GM18520 (cell line): ENCODE measurements around the gene TUBE1.
"Not testable (repeated sequence)": the region's sequence is repeated elsewhere in the genome, so short reads cannot be mapped to it uniquely, and the experiment has no call there.

ENCODE experiments used
- ATAC-seq: cut with Tn5 transposase; IDR thresholded peaks from one replicate; pipeline ENCODE4 v1.9.1; 2021; ENCODE audit not compliant: unreplicated experiment

Gene TUBE1, protein sequence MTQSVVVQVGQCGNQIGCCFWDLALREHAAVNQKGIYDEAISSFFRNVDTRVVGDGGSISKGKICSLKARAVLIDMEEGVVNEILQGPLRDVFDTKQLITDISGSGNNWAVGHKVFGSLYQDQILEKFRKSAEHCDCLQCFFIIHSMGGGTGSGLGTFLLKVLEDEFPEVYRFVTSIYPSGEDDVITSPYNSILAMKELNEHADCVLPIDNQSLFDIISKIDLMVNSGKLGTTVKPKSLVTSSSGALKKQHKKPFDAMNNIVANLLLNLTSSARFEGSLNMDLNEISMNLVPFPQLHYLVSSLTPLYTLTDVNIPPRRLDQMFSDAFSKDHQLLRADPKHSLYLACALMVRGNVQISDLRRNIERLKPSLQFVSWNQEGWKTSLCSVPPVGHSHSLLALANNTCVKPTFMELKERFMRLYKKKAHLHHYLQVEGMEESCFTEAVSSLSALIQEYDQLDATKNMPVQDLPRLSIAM

DNA sequence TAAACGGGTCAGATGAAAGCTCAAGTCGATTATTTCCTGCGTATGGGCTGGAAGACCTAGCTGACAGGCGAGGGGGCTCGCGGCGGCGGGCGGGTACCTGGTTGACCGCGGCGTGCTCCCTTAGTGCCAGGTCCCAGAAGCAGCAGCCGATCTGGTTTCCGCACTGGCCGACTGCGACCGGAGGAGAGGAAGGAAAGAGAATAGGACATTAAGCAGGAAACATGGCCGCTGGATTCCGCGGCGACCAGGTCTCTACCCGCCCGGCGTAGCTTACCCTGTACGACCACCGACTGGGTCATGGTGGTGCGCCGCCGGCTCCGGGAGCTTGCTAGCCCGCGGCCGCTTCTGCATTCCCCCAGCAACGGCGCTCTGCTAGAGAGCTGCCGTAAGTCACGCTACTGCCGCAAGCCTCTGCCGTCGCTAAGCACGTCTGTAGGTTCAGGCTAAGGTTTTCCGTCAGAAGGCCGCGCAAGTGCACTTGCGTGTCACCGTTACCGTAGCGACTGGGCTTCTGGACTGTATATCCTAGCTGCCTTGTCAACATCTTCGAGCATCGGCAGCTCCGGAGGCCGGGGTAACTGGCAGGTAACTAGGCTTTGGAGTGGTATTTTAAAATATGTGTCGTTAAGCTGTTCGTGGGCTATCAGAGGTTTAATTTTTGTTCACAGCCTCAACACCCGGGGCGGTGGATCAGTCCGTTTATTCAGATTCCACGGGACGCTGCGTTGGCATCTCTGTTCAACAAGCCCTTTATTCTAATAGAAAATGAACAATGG is at the start of gene TUBE1, which contains the start of gene FAM229B:
TUBE1 (minus strand) TSS at position 347 of the 776 bp plus-strand sequence; CDS start at position 299, 48 bp downstream.
FAM229B (plus strand) TSS at position 456 of the 776 bp plus-strand sequence. CDS start 11,693 bp downstream, outside the sequence.
- ATAC-seq: peak; percentile 98

- ATAC-seq: no peak
Observed at GRCh38 chr6:112130878-112131277, 43.6 kb upstream of the TUBE1 start.

DNA sequence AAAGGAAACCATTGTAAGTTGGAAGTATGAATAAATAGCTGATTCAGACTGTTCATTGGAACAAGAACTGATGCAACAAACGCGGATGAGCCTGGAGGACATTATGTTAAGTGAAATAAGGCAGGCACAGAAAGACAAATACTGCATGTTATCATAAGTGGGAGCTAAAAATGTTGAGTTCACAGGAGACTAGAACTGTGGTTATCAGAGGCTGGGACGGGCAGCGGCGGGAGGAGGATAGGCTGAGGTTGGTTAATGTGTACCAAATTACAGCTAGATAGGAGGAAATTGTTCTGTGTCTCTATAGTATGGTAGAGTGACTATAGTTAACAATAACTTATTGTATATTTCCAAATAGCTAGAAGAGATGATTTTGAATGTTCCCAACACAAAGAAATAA is 40.9 kb upstream of the TUBE1 start:
- no peak for ATAC-seq

GRCh38 chr6:112123982-112124381 is 36.7 kb upstream of the TUBE1 start:
- ATAC-seq: no peak

DNA sequence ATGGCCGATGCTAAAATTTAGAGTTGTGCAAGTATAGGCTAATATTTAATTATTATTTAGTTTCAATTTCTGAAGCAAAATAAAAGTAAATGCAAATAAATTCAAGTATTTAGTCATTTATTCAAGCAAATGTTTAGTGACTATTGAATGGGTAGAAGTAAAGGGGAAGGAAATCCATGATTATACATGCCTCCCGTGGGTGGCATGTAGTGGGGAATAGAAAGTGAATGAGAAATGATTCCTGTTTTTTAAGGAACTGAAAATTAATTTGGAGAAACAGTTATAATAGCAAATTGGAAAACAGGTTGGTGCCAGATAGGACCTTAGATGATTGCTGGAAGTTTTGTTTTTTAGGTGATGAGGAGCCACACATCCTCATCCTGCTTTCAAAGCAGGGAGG is 35.5 kb upstream of the TUBE1 start:
- no peak for ATAC-seq

DNA sequence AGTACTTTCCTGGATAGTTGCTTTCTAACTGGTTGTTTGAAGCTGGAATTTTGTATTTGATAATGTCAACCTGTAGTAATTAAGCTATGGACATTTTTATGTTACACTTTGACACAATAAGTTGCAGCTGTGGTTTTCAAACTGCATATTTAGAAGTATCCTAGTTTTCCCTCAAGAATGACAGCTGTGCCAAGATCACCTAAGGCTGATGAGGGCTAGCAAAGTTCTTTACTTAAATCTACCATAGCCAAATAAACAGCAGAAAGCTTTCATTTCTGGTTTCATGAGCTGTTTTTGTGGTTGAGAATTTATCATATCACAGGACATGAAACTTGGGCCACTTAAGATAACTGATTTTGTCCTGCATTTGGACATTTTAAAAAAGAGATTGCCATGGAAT is 30.8 kb upstream of the TUBE1 start:
- ATAC-seq: no peak

DNA sequence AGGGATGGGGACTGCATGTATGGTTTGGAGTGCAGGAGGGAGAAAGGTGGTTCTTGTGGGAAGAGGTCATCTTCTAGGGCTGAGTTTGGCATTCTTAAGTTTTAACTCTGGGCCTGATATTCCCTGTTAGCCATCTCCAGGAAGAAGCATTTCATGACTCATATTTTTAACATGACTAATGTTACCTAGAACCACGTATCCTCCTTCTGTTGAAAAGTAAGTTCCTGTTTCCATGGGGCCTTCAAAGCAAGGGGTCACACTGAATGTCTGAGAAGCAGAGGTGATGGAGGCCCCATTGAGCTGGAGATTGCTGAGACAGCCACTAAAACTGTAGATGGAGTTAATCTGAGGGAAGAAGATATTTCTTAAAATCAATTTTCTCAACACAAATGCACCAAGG is 30.3 kb upstream of the TUBE1 start:
- ATAC-seq: no peak

DNA sequence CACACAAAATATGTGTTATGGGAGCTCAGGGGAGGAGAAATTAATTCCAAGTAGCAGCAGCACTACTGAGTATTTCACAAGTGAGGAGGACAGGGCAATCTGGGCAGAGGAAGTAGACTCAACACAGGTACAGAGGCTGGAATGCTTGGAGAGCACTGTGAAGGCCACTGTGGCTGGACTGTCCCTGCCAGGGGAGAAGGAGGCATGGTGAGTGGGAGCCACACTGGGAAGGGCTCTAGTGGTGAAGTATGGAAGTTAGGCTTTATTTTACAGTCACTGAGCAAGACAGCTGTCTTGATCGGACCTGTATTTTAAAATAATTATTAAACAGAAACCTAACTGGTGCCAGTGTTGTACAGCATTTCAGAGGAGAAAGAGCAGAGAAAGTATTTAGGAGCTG is 28.9 kb upstream of the TUBE1 start:
- ATAC-seq: no peak

DNA sequence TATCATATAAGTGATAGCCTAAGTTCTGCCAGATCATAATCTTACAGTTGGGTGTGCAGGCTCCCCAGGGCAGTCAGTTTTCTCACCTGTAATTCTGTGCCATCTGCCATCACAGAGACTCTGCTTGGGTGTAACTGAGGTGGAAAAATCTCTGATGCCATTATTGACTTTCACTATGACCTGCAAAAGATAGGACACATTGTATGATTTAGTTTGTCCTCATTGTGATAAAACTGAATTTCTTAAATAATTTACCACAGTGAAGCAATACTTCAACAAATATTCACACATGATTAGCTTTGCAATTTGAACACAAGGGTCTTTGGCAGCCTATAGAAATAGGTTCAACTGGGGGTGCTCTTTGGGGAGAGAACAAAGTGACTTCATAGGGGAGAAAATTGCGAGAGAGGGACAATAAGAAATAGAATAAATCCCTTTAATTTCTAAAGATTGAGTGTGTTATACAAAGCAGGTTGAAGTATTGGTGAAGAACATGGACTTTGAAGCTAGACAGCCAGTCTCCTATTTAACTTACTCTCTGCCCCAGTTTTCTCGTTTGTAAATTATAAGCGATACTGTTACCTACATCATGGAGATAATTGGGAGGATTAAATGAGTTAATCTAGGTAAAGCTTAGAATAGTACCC is 27.4 kb upstream of the TUBE1 start:
- ATAC-seq: no peak

DNA sequence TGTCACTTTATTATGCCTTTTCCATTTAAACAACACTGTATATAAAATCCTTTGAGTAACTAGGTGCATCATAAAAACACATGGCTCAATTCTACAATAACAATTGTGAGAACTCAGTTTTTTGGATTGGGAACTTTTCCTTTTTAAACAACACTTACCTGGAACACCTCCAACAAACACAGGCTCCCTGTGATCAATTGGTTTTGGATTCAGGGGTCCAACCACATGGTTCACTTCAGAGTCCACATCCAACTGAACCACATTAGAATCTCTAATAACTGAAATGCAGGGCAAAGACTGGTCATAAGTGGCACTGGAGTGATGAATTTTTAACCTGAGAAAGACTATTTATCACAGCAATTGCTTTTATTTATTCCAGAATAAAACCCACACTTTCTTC is 26.6 kb upstream of the TUBE1 start:
- no peak for ATAC-seq

DNA sequence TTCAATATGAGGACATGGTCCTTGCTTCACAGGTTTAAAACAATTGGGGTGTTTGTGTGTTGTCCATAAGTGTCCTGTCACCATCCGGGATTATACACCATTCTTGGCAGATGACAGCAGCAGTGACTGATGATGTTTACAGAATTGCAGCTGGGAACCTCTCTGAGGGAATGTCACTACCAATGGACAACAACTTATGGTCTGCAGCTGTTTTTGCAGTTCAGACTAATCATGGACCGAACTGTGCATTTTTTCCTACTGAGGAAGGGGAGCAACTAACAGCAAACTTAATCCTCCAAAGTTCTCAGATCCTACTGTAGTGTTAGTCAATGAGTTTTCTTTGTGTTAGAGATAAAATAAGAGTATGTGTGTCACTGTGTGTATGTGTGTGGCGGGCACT is 26.1 kb upstream of the TUBE1 start:
- no peak for ATAC-seq

GRCh38 chr6:112109262-112109661 is 22.0 kb upstream of the TUBE1 start:
- ATAC-seq: no peak

GRCh38 chr6:112106562-112106961 is 19.3 kb upstream of the TUBE1 start:
- no peak for ATAC-seq

DNA sequence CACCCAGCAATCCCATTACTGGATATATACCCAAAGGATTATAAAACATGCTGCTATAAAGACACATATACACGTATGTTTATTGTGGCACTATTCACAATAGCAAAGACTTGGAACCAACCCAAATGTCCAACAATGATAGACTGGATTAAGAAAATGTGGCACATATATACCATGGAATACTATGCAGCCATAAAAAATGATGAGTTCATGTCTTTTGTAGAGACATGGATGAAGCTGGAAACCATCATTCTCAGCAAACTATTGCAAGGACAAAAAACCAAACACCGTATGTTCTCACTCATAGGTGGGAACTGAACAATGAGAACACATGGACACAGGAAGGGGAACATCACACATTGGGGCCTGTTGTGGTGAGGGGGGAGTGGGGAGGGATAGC is 18.7 kb upstream of the TUBE1 start:
- not testable (repeated sequence) for ATAC-seq

DNA sequence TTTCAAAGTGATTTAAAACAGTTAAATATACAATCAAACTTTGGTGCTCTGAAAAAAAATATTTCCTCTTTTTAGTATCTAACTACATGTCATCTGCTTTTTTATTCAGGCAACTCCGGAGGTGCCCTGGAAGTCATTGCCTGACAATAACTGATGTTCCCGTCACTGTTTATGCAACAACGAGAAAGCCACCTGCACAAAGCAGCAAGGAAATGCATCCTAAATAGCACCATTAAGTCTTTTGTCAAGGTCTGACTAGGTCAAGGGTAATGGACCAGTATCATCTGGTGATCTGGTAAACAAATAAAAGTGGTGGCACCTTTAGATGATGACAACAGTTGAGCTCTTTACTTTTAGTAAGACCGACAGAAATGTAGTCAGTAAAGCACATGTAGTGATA is 13.3 kb upstream of the TUBE1 start:
- no peak for ATAC-seq

DNA sequence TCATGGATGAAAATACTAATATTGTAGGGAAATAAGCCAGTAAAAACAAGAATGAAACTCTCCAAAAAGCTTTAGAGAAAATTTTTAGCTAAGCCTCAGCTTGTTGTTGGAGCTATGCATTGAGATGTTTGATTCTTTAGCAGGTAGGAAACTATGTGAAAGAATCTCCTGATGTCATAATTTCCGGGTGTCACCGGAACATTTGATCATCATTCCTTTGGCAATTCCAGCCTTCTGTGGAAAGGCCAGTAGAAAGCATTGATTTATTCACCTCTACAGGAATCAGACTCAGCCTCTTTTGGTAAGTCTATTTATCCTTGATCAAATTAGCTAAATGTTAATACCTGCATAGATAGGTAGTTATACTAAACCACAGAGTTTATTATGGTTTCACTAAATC is 9.6 kb upstream of the TUBE1 start:
- no peak for ATAC-seq

DNA sequence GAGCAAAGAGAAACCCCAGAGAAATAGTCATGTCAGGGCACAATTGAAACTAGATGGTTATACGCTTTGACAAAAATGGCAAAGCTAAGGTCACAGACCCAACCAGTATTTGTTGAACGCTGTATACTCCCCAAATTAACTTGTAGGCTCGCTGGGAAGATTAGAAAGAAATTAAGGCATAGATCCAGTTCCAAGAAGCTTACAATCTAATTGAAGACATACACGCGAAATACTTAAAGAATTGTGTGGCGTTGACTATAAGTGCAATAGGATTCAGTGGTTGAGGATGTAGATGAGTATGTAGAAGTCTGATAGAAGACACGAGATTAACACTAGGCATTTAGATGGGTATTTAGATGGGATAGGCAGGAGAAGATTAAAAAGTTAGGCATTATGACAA is 634 bp upstream of the TUBE1 start:
- ATAC-seq: no peak

- ATAC-seq: peak; percentile 0
Observed at GRCh38 chr6:112086744-112087135, 542 bp downstream of the TUBE1 start.

DNA sequence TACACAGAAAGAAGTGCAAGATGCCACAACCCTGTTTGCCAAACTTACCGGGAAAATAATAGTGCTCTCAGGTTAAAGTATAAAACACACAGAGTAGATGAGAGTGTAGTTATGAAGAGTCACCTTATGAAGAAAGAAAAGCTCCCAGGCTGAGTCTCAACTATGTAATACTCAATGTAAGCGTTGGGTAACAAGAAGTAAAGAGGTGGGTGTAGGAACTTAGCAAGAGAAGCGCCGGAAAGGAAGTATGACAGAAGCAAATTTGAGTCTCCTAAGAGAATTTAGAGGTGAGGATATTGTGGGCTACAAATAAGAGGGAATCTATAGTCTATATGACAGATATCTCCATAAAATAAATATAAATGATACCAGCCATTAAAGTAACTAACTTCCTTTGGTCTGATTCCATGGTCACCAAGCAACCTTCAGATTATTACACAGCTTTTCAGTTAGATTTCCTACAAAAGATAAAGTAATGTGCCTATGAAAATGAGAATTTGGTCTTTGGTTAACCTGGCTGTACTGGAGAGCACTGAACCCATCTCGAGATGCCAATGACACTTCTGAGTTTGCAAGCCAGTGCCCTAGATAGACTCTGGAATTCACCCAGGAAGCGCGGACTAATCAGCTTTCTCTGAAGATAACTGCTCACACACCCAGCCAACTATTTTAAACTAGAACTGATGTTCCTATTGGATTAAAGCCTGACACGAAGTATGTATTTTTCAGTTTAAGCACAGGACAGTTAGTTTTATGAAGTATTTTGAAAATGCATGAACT is 1.8 kb downstream of the TUBE1 start:
- ATAC-seq: no peak

GRCh38 chr6:112081569-112081968 is 5.7 kb downstream of the TUBE1 start:
- no peak for ATAC-seq

DNA sequence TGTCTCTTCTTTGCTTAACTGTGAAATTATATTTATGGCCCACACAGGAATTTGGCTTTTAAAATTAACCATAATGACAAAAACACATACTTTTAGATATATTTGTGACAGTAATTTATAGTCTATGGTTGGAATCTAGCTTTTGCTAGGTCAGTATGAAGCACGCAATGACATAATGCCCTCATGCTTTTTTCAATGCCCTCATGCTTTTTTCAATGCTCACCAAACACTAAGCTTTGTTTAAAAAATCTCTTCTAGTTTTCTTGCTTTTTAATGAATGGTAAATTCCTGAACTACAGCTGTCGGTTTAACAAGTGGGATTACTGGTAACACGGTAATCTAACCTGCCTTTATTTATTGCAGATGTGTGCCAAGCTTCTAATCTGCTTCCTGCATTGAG is 20.7 kb downstream of the TUBE1 start:
- no peak for ATAC-seq
